Mesendoderm (in vitro differentiated cells): Measurements from ENCODE around the gene UBA7.
A peak's percentile ranks its signal among the peaks of the same experiment; 100 is the strongest.

Experiments
- DNase-seq: peaks from one replicate; pipeline ENCODE4 v3.0.0; 2013
- H2AK5ac ChIP-seq: 2 replicates; pipeline ENCODE4 v1.6.1; 2013; ENCODE audit warnings: low read length, inconsistent platforms
- H2BK120ac ChIP-seq: 2 replicates; pipeline ENCODE4 v1.6.1; 2013; ENCODE audit warnings: low read depth, mild to moderate bottlenecking, low read length, moderate library complexity, mixed read lengths
- H2BK15ac ChIP-seq: replicated peaks from 2 replicates; pipeline ENCODE4 v1.6.1; 2013; ENCODE audit warnings: low read depth, mild to moderate bottlenecking, moderate library complexity
- H2BK5ac ChIP-seq: 2 replicates; pipeline ENCODE4 v1.6.1; 2013; ENCODE audit warnings: low read length, inconsistent platforms
- H3K18ac ChIP-seq: 2 replicates; pipeline ENCODE4 v1.6.1; 2013; ENCODE audit warnings: mild to moderate bottlenecking, low read length, mixed read lengths
- H3K23ac ChIP-seq: one replicate; pipeline ENCODE4 v1.6.1; 2013; ENCODE audit warnings: low read length
- H3K27ac ChIP-seq: 2 replicates; pipeline ENCODE4 v1.5.1; 2013; ENCODE audit warnings: low read depth, mild to moderate bottlenecking, inconsistent platforms, low read length, moderate library complexity
- H3K27me3 ChIP-seq: 2 replicates; pipeline ENCODE4 v1.6.1; 2013; ENCODE audit warnings: low read length, control low read depth, mild to moderate bottlenecking, inconsistent platforms; ENCODE audit not compliant: insufficient read depth, poor library complexity
- H3K36me3 ChIP-seq: 2 replicates; pipeline ENCODE4 v1.6.1; 2013; ENCODE audit warnings: low read length, inconsistent platforms; ENCODE audit not compliant: control insufficient read depth, insufficient read depth
- H3K4ac ChIP-seq: one replicate; pipeline ENCODE4 v1.6.1; 2013; ENCODE audit warnings: low read depth, mild to moderate bottlenecking, low read length, moderate library complexity
- H3K4me1 ChIP-seq: 2 replicates; pipeline ENCODE4 v1.6.1; 2013; ENCODE audit warnings: low read depth, low read length, inconsistent platforms; ENCODE audit not compliant: control insufficient read depth
- H3K4me2 ChIP-seq: 2 replicates; pipeline ENCODE4 v1.6.1; 2013; ENCODE audit warnings: low read length
- H3K4me3 ChIP-seq: 2 replicates; pipeline ENCODE4 v1.5.1; 2013; ENCODE audit warnings: mild to moderate bottlenecking, low read length
- H3K56ac ChIP-seq: one replicate; pipeline ENCODE4 v1.6.1; 2013; ENCODE audit warnings: low read length
- H3K79me1 ChIP-seq: 2 replicates; pipeline ENCODE4 v1.6.1; 2013; ENCODE audit warnings: low read length, inconsistent platforms
- H3K79me2 ChIP-seq: 2 replicates; pipeline ENCODE4 v1.6.1; 2013; ENCODE audit warnings: mild to moderate bottlenecking, low read length; ENCODE audit not compliant: control insufficient read depth, insufficient read depth
- H3K9ac ChIP-seq: 2 replicates; pipeline ENCODE4 v1.6.1; 2013; ENCODE audit warnings: low read length, inconsistent platforms
- H4K5ac ChIP-seq: one replicate; pipeline ENCODE4 v1.6.1; 2013; ENCODE audit warnings: low read length
- H4K8ac ChIP-seq: one replicate; pipeline ENCODE4 v1.6.1; 2013; ENCODE audit warnings: low read depth, mild to moderate bottlenecking, control low read depth, low read length, moderate library complexity
- WGBS: extraction: QIAGEN DNeasy Blood & Tissue Kit; methylation state at CpG from one replicate; pipeline ENCODE4 v1.1.7; 2013; ENCODE audit warnings: low lambda C conversion rate, missing lambda C conversion rate; ENCODE audit not compliant: insufficient coverage; ENCODE audit errors: extremely low coverage; 5-methylcytosine and 5-hydroxymethylcytosine counted together

Gene UBA7

DNA sequence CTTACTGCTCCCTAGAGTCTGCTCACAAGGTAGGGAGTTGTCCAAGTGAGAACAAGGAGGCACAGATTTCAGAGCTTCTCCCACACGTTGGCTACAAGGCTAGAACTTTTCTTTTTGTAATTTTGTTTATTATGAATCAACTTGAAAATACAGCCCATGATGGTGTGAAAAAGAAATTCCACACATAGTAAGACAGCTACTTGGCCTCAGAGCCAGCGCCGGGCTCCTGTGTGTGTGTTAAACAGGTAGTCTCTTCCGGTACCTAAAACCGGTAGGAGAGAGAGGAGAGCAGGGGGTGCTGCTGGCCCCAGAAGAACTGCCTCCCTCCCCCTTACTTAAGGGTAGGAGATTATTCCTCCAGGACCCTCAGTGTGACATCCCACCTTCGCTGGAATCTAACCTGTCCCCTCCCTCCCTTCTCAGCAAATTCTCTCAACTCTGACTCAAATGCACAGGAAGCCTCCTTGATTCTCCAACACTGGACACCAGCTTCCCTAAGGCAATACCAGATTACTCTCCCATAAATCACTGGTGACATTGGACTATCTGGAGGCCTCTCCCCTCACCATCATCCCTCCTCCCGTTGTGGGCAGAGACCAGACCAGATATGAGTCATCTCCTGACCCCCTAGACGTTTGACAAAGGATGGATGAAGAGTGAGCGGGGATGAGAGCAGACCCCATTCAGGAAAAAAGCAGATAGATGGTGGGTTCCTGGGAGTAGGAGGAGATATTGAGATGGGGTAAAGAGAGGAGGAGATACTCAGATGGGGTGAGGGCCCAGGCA is 22.9 kb downstream of the UBA7 start:
- H3K27ac ChIP-seq, result no peak overlapping the region

DNA sequence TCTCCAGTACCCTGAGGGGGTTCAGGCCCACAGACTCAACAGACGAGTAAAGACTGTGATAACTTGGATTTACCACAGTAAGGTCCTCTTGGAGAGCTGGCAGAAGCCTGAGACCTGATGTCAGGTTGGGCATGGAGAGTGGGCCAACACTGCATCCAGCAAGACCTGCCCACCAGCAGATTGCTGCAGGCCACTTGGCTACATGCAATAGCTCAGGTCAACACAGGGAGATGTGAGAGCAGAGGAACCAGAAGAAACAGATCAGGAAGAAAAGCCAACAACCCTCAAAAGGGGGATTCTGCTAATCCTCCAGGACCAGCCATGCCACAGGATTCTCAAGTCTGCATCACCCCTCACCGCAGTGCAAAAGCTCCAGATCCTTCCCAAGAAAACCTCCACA is 25.7 kb downstream of the UBA7 start:
- Histone ChIP-seq H2BK15ac (no peak overlapping the region), H3K4me3 (no peak overlapping the region), H3K79me2 (peaks cover 12% of the 10 kb centered on the region), H3K56ac (no peak overlapping the region), H3K9ac (no peak overlapping the region), H2AK5ac (no peak overlapping the region), H3K4me2 (no peak overlapping the region), H4K5ac (no peak overlapping the region), H3K36me3 (no peaks in the 10 kb centered on the region), H4K8ac (no peak overlapping the region), H3K79me1 (peaks cover 4% of the 10 kb centered on the region), H3K4ac (no peak overlapping the region), H3K27ac (no peak overlapping the region), H3K23ac (no peak overlapping the region), H2BK5ac (no peak overlapping the region), H3K27me3 (no peaks in the 10 kb centered on the region), H2BK120ac (no peak overlapping the region), H3K4me1 (no peaks in the 10 kb centered on the region), H3K18ac (no peak overlapping the region)
- no CpG with 5 or more reads among the region's 2 CpGs for WGBS
- DNase-seq, result no peak

More for the DNA sequence above, 22.9 kb downstream of the UBA7 start:
- Histone ChIP-seq H2AK5ac (no peak overlapping the region), H2BK120ac (no peak overlapping the region), H3K4me2 (no peak overlapping the region), H2BK15ac (no peak overlapping the region), H3K56ac (no peak overlapping the region), H3K9ac (no peak overlapping the region), H3K79me1 (peaks cover under 1% of the 10 kb centered on the region), H4K8ac (no peak overlapping the region), H3K4ac (no peak overlapping the region), H3K4me3 (no peak overlapping the region), H3K27me3 (no peaks in the 10 kb centered on the region), H2BK5ac (no peak overlapping the region), H3K23ac (no peak overlapping the region), H3K18ac (no peak overlapping the region), H3K79me2 (peaks cover 2% of the 10 kb centered on the region), H3K4me1 (no peaks in the 10 kb centered on the region), H3K36me3 (no peaks in the 10 kb centered on the region), H4K5ac (no peak overlapping the region)
- DNase-seq, result no peak
- WGBS, result no CpG with 5 or more reads among the region's 9 CpGs

DNA sequence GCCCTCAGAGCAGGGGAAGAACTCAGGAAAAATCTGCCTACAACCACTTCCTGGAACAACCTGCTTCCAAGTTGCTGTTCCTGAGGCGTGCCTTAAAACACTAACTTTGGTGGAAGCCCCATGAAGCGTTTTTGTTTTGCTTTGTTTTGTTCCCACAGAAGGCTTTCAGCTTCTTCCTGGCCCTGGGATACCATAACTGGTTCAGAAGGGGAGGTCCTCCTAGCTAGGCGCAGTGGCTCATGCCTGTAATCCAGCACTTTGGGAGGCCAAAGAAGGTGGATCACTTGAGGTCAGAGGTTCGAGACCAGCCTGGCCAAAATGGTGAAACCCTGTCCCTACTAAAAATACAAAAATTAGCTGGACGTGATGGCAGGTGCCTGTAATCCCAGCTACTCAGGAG is 26.2 kb downstream of the UBA7 start:
- Histone ChIP-seq H3K27me3 (no peaks in the 10 kb centered on the region), H3K4me2 (no peak overlapping the region), H2AK5ac (no peak overlapping the region), H3K4me1 (no peaks in the 10 kb centered on the region), H3K18ac (no peak overlapping the region), H4K8ac (no peak overlapping the region), H3K36me3 (no peaks in the 10 kb centered on the region), H3K4me3 (no peak overlapping the region), H2BK120ac (no peak overlapping the region), H2BK5ac (no peak overlapping the region), H3K79me2 (peaks cover 12% of the 10 kb centered on the region), H3K23ac (no peak overlapping the region), H4K5ac (no peak overlapping the region), H3K79me1 (peaks cover 4% of the 10 kb centered on the region), H3K9ac (no peak overlapping the region), H3K4ac (no peak overlapping the region), H2BK15ac (no peak overlapping the region), H3K27ac (no peak overlapping the region), H3K56ac (no peak overlapping the region)
- DNase-seq, result no peak
- WGBS, result no CpG with 5 or more reads among the region's 5 CpGs

DNA sequence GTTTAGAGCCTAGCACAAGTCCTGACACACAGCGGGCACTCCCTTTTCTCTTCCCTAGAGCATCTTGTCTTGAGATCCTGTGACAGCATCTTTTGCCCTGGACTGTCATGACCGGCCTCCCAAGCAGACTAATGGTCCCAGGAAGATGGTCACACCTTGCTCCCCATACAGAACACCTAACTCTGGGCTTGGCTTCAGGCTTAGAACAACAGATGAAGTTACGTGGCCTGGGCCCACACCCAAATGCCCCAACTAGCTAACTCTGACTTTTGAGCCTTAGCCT is 26.6 kb downstream of the UBA7 start:
- no peak overlapping the region for H3K4me3 ChIP-seq
- no peak overlapping the region for H3K27ac ChIP-seq
- H3K4me1 ChIP-seq, result no peaks in the 10 kb centered on the region
- no peak overlapping the region for H3K23ac ChIP-seq
- H3K4me2 ChIP-seq, result no peak overlapping the region
- H3K79me2 ChIP-seq, result peaks cover 12% of the 10 kb centered on the region
- H3K18ac ChIP-seq, result no peak overlapping the region
- WGBS, result no CpG with 5 or more reads among the region's 3 CpGs
- no peak for DNase-seq
- H2BK120ac ChIP-seq, result no peak overlapping the region
- H4K8ac ChIP-seq, result no peak overlapping the region
- no peak overlapping the region for H2BK15ac ChIP-seq
- H3K27me3 ChIP-seq, result no peaks in the 10 kb centered on the region
- H2BK5ac ChIP-seq, result no peak overlapping the region
- no peak overlapping the region for H2AK5ac ChIP-seq
- H3K36me3 ChIP-seq, result no peaks in the 10 kb centered on the region
- H3K4ac ChIP-seq, result no peak overlapping the region
- H3K56ac ChIP-seq, result peak overlapping the region; percentile 88
- peaks cover 4% of the 10 kb centered on the region for H3K79me1 ChIP-seq
- H4K5ac ChIP-seq, result peak overlapping the region; percentile 7
- peak overlapping the region; percentile 78 for H3K9ac ChIP-seq

DNA sequence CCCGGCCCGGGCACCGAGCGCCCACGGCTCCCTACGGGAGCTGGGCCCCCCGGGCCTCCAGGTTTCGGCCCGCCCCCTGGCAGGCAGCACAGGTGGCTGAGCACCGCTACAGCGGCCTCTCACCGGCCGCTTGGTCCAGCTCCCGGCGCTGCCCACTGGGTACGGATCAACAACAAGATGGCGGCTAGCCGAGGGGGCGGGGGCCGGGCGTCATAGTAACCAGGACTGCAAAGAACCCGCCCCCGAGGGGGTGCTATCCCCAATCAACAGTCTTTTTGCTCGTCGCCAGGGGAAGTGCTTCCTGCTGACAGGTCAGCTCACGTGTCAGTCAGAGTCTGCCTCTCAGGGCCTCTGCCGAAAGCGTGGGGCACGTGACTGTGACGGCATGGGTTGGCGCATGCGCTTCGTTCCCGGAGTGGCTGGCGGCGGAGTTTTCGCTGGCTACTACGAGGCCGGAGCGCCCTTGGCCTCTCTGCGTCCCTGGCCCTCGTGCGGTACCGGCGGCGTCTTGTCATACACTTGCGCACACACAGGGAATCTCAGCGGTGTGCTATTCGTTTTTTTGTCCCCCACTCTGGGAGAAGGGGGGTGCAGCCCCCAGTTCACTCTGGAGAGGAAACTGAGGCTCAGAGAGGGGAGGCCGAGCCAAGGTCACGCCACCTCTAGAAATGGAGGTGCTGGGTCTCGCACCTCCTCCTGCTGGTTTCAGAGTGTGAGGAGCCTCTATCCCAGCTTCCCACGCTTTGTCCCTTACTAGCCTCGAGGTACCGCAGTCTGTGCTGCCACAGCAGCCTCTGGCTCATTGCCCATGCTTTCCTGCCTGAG is 27.2 kb downstream of the UBA7 start, which contains the start of gene IP6K1:
Gene IP6K1, minus strand, starts transcription at position 186 of the 825 bp plus-strand sequence. CDS start 38,502 bp downstream, outside the sequence.
- Histone ChIP-seq H3K4me2 (peak within 1 kb of the TSS; percentile 89), H3K56ac (peak within 1 kb of the TSS; percentile 90), H3K4ac (peak within 1 kb of the TSS; percentile 44), H3K18ac (peak within 1 kb of the TSS; percentile 77), H3K27ac (peak within 1 kb of the TSS; percentile 53), H2BK15ac (no peak within 1 kb of the TSS), H3K79me2 (peaks cover 13% of the 10 kb centered on the region), H3K27me3 (no peaks in the 10 kb centered on the region), H2BK120ac (no peak within 1 kb of the TSS), H3K4me1 (no peaks in the 10 kb centered on the region), H3K23ac (no peak within 1 kb of the TSS), H2BK5ac (no peak within 1 kb of the TSS), H4K5ac (peak within 1 kb of the TSS; percentile 7), H3K36me3 (peaks cover under 1% of the 10 kb centered on the region), H4K8ac (peak within 1 kb of the TSS; percentile 31), H3K9ac (peak within 1 kb of the TSS; percentile 90), H2AK5ac (no peak within 1 kb of the TSS), H3K79me1 (peaks cover 4% of the 10 kb centered on the region), H3K4me3 (peak within 1 kb of the TSS; percentile 86)
- no CpG with 5 or more reads among the region's 55 CpGs for WGBS
- DNase-seq, result peak; percentile 100
